ENCODE results near the gene IL17A. TPM values are rescaled to one million over a fixed set of nuclear protein-coding genes. Genes with fewer than 3 reads are reported as not detected.

Gene IL17A
- total and polyA plus RNA-seq, 5 donors from 2014 or later = 0.17 to 0.25 TPM; not detected in 3

- ATAC-seq (ENCODE audit: low read depth in 2 of 2) (no peak), DNase-seq (no peak)
- no peaks in the 10 kb centered on the region for H3K4me1 ChIP-seq (ENCODE audit: control insufficient read depth, insufficient read depth, low read length, poor library complexity, severe bottlenecking)
- Mint-ChIP-seq H3K4me1 (peaks cover 0 to 5% (median 0%) of the 10 kb centered on the region in 4 donors), H3K27me3 (peaks cover 34% of the 10 kb centered on the region), H3K4me3 (no peak overlapping the region), H3K27ac (no peak overlapping the region), H3K9me3 (peaks cover 0 to 2% (median 0%) of the 10 kb centered on the region in 7 donors), H3K36me3 (no peaks in the 10 kb centered on the region)
- no peak overlapping the region for H3K4me3 ChIP-seq (ENCODE audit: low read depth, low read length)
- peaks cover 2% of the 10 kb centered on the region for H3K27me3 ChIP-seq (ENCODE audit: control insufficient read depth, insufficient read depth, low read length)
- H3K36me3 ChIP-seq (ENCODE audit: control insufficient read depth, insufficient read depth, low read length) = no peaks in the 10 kb centered on the region
- no peak overlapping the region for H3K27ac ChIP-seq (ENCODE audit: insufficient read depth, low read length, poor library complexity, severe bottlenecking)
- H3K9me3 ChIP-seq (ENCODE audit: control insufficient read depth in 2 of 2, low read length in 2 of 2) = no peaks in the 10 kb centered on the region
Observed at GRCh38 chr6:52207066-52207465, 20.9 kb downstream of the IL17A start.

GRCh38 chr6:52208612-52209011 is 22.4 kb downstream of the IL17A start:
- DNase-seq = no peak
- no peak for ATAC-seq (ENCODE audit: low read depth in 2 of 2)

GRCh38 chr6:52209770-52210169 is 23.6 kb downstream of the IL17A start:
- Histone ChIP-seq H3K36me3 (ENCODE audit: control insufficient read depth, insufficient read depth, low read length) (no peaks in the 10 kb centered on the region), H3K27me3 (ENCODE audit: control insufficient read depth, insufficient read depth, low read length) (peaks cover 10% of the 10 kb centered on the region), H3K4me1 (ENCODE audit: control insufficient read depth, insufficient read depth, low read length, poor library complexity, severe bottlenecking) (no peaks in the 10 kb centered on the region), H3K9me3 (ENCODE audit: control insufficient read depth in 2 of 2, low read length in 2 of 2) (no peaks in the 10 kb centered on the region), H3K27ac (ENCODE audit: insufficient read depth, low read length, poor library complexity, severe bottlenecking) (no peak overlapping the region), H3K4me3 (ENCODE audit: low read depth, low read length) (no peak overlapping the region)
- Mint-ChIP-seq H3K9me3 (peaks cover 0 to 2% (median 0%) of the 10 kb centered on the region in 7 donors), H3K4me3 (no peak overlapping the region), H3K36me3 (no peaks in the 10 kb centered on the region), H3K27ac (no peak overlapping the region), H3K4me1 (peaks cover 0 to 5% (median 0%) of the 10 kb centered on the region in 4 donors), H3K27me3 (peaks cover 37% of the 10 kb centered on the region)
- DNase-seq = no peak
- no peak for ATAC-seq (ENCODE audit: low read depth in 2 of 2)

More at GRCh38 chr6:52208612-52209011, 22.4 kb downstream of the IL17A start:
- no peak overlapping the region for H3K27ac ChIP-seq (ENCODE audit: insufficient read depth, low read length, poor library complexity, severe bottlenecking)
- no peaks in the 10 kb centered on the region for H3K4me1 ChIP-seq (ENCODE audit: control insufficient read depth, insufficient read depth, low read length, poor library complexity, severe bottlenecking)
- no peaks in the 10 kb centered on the region for H3K36me3 Mint-ChIP-seq
- peaks cover 10% of the 10 kb centered on the region for H3K27me3 ChIP-seq (ENCODE audit: control insufficient read depth, insufficient read depth, low read length)
- H3K4me3 ChIP-seq (ENCODE audit: low read depth, low read length) = no peak overlapping the region
- H3K9me3 ChIP-seq (ENCODE audit: control insufficient read depth in 2 of 2, low read length in 2 of 2) = no peaks in the 10 kb centered on the region
- no peak overlapping the region for H3K27ac Mint-ChIP-seq
- peaks cover 0 to 5% (median 0%) of the 10 kb centered on the region in 4 donors for H3K4me1 Mint-ChIP-seq
- H3K36me3 ChIP-seq (ENCODE audit: control insufficient read depth, insufficient read depth, low read length) = no peaks in the 10 kb centered on the region
- no peak overlapping the region for H3K4me3 Mint-ChIP-seq
- H3K27me3 Mint-ChIP-seq = peaks cover 37% of the 10 kb centered on the region
- H3K9me3 Mint-ChIP-seq = peaks cover 0 to 2% (median 0%) of the 10 kb centered on the region in 7 donors

- H3K4me3 Mint-ChIP-seq = no peak overlapping the region
- DNase-seq = no peak
- no peak overlapping the region for H3K27ac Mint-ChIP-seq
- H3K4me1 Mint-ChIP-seq = peaks cover 0 to 5% (median 0%) of the 10 kb centered on the region in 4 donors
- Histone ChIP-seq H3K4me3 (ENCODE audit: low read depth, low read length) (no peak overlapping the region), H3K36me3 (ENCODE audit: control insufficient read depth, insufficient read depth, low read length) (no peaks in the 10 kb centered on the region), H3K4me1 (ENCODE audit: control insufficient read depth, insufficient read depth, low read length, poor library complexity, severe bottlenecking) (no peaks in the 10 kb centered on the region), H3K9me3 (ENCODE audit: control insufficient read depth in 2 of 2, low read length in 2 of 2) (no peaks in the 10 kb centered on the region), H3K27me3 (ENCODE audit: control insufficient read depth, insufficient read depth, low read length) (peaks cover 10% of the 10 kb centered on the region), H3K27ac (ENCODE audit: insufficient read depth, low read length, poor library complexity, severe bottlenecking) (no peak overlapping the region)
- ATAC-seq (ENCODE audit: low read depth in 2 of 2) = no peak
- peaks cover 37% of the 10 kb centered on the region for H3K27me3 Mint-ChIP-seq
- no peaks in the 10 kb centered on the region for H3K36me3 Mint-ChIP-seq
- peaks cover 0 to 2% (median 0%) of the 10 kb centered on the region in 7 donors for H3K9me3 Mint-ChIP-seq
Observed at GRCh38 chr6:52210227-52210626, 24.1 kb downstream of the IL17A start.

GRCh38 chr6:52213127-52213526 is 27.0 kb downstream of the IL17A start:
- Histone ChIP-seq H3K4me3 (ENCODE audit: low read depth, low read length) (no peak overlapping the region), H3K4me1 (ENCODE audit: control insufficient read depth, insufficient read depth, low read length, poor library complexity, severe bottlenecking) (no peaks in the 10 kb centered on the region), H3K9me3 (ENCODE audit: control insufficient read depth in 2 of 2, low read length in 2 of 2) (no peaks in the 10 kb centered on the region), H3K27me3 (ENCODE audit: control insufficient read depth, insufficient read depth, low read length) (peaks cover 7% of the 10 kb centered on the region), H3K27ac (ENCODE audit: insufficient read depth, low read length, poor library complexity, severe bottlenecking) (no peak overlapping the region), H3K36me3 (ENCODE audit: control insufficient read depth, insufficient read depth, low read length) (no peaks in the 10 kb centered on the region)
- Mint-ChIP-seq H3K27ac (no peak overlapping the region), H3K4me1 (peaks cover 0 to 5% (median 0%) of the 10 kb centered on the region in 4 donors), H3K27me3 (peaks cover 23% of the 10 kb centered on the region), H3K4me3 (no peak overlapping the region), H3K36me3 (no peaks in the 10 kb centered on the region), H3K9me3 (peaks cover 0 to 3% (median 0%) of the 10 kb centered on the region in 7 donors)
- peak in 1 of 3 donors; percentile 30 for DNase-seq
- no peak for ATAC-seq (ENCODE audit: low read depth in 2 of 2)

GRCh38 chr6:52215787-52216186 is 29.6 kb downstream of the IL17A start:
- no peaks in the 10 kb centered on the region for H3K9me3 ChIP-seq (ENCODE audit: control insufficient read depth in 2 of 2, low read length in 2 of 2)
- H3K4me1 ChIP-seq (ENCODE audit: control insufficient read depth, insufficient read depth, low read length, poor library complexity, severe bottlenecking) = no peaks in the 10 kb centered on the region
- no peak for ATAC-seq (ENCODE audit: low read depth in 2 of 2)
- no peaks in the 10 kb centered on the region for H3K36me3 Mint-ChIP-seq
- H3K27me3 ChIP-seq (ENCODE audit: control insufficient read depth, insufficient read depth, low read length) = peaks cover 7% of the 10 kb centered on the region
- no peaks in the 10 kb centered on the region for H3K36me3 ChIP-seq (ENCODE audit: control insufficient read depth, insufficient read depth, low read length)
- H3K9me3 Mint-ChIP-seq = peaks cover 0 to 3% (median 0%) of the 10 kb centered on the region in 7 donors
- no peak overlapping the region for H3K27ac ChIP-seq (ENCODE audit: insufficient read depth, low read length, poor library complexity, severe bottlenecking)
- no peak overlapping the region for H3K4me3 ChIP-seq (ENCODE audit: low read depth, low read length)
- peaks cover 23% of the 10 kb centered on the region for H3K27me3 Mint-ChIP-seq
- H3K4me3 Mint-ChIP-seq = no peak overlapping the region
- DNase-seq = no peak
- H3K4me1 Mint-ChIP-seq = peaks cover 0 to 3% (median 0%) of the 10 kb centered on the region in 4 donors
- no peak overlapping the region for H3K27ac Mint-ChIP-seq

GRCh38 chr6:52216932-52217575 is 30.9 kb downstream of the IL17A start:
- Mint-ChIP-seq H3K9me3 (peaks cover 0 to 3% (median 0%) of the 10 kb centered on the region in 7 donors), H3K4me1 (peaks cover 0 to 2% (median 0%) of the 10 kb centered on the region in 4 donors), H3K4me3 (no peak overlapping the region), H3K36me3 (no peaks in the 10 kb centered on the region), H3K27me3 (peaks cover 10% of the 10 kb centered on the region), H3K27ac (no peak overlapping the region)
- ATAC-seq (ENCODE audit: low read depth in 2 of 2) (no peak), DNase-seq (no peak)
- Histone ChIP-seq H3K36me3 (ENCODE audit: control insufficient read depth, insufficient read depth, low read length) (no peaks in the 10 kb centered on the region), H3K9me3 (ENCODE audit: control insufficient read depth in 2 of 2, low read length in 2 of 2) (no peaks in the 10 kb centered on the region), H3K4me1 (ENCODE audit: control insufficient read depth, insufficient read depth, low read length, poor library complexity, severe bottlenecking) (no peaks in the 10 kb centered on the region), H3K27ac (ENCODE audit: insufficient read depth, low read length, poor library complexity, severe bottlenecking) (no peak overlapping the region), H3K4me3 (ENCODE audit: low read depth, low read length) (no peak overlapping the region), H3K27me3 (ENCODE audit: control insufficient read depth, insufficient read depth, low read length) (peaks cover 7% of the 10 kb centered on the region)

- Histone ChIP-seq H3K4me3 (ENCODE audit: low read depth, low read length) (no peak overlapping the region), H3K27me3 (ENCODE audit: control insufficient read depth, insufficient read depth, low read length) (peaks cover 5% of the 10 kb centered on the region), H3K4me1 (ENCODE audit: control insufficient read depth, insufficient read depth, low read length, poor library complexity, severe bottlenecking) (no peaks in the 10 kb centered on the region), H3K9me3 (ENCODE audit: control insufficient read depth in 2 of 2, low read length in 2 of 2) (no peaks in the 10 kb centered on the region), H3K36me3 (ENCODE audit: control insufficient read depth, insufficient read depth, low read length) (no peaks in the 10 kb centered on the region), H3K27ac (ENCODE audit: insufficient read depth, low read length, poor library complexity, severe bottlenecking) (no peak overlapping the region)
- no peak for DNase-seq
- Mint-ChIP-seq H3K27ac (no peak overlapping the region), H3K9me3 (peaks cover 0 to 1% (median 0%) of the 10 kb centered on the region in 7 donors), H3K4me1 (peaks cover 0 to 2% (median 0%) of the 10 kb centered on the region in 4 donors), H3K27me3 (peaks cover 5% of the 10 kb centered on the region), H3K36me3 (no peaks in the 10 kb centered on the region), H3K4me3 (no peak overlapping the region)
- no peak for ATAC-seq (ENCODE audit: low read depth in 2 of 2)
Observed at GRCh38 chr6:52217761-52218160, 31.6 kb downstream of the IL17A start.

Data from CD4-positive, CD25-positive, alpha-beta regulatory T cell (primary cell).